ENCODE measurements around the gene RAPGEF4.

Gene RAPGEF4

GRCh38 chr2:172878260-172878659 is 142.6 kb downstream of the RAPGEF4 start (continued):
- TF ChIP-seq ZBTB11 (tag by site-specific recombination; conservative IDR thresholded peaks at IDR 0.05; ENCODE audit: low read depth) = no peak
- TF ChIP-seq ZNF18 (tag by site-specific recombination; IDR thresholded peaks at IDR 0.05) = no peak
- TF ChIP-seq ZNF362 (tag by site-specific recombination; IDR thresholded peaks at IDR 0.05) = no peak
- no peak for TF ChIP-seq ZBTB26 (tag by site-specific recombination; optimal IDR thresholded peaks at IDR 0.05)
- no peak for TF ChIP-seq ZNF174 (tag by site-specific recombination; IDR thresholded peaks at IDR 0.05)
- no peak for TF ChIP-seq ZNF654 (tag by site-specific recombination; IDR thresholded peaks at IDR 0.05; ENCODE audit: low read depth)
- TF ChIP-seq ZNF391 (tag by site-specific recombination; IDR thresholded peaks at IDR 0.05; ENCODE audit: borderline replicate concordance, low read depth) = no peak
- TF ChIP-seq ZNF24 (tag by site-specific recombination; IDR thresholded peaks at IDR 0.05) = no peak
- TF ChIP-seq ZBTB48 (tag by site-specific recombination; IDR thresholded peaks at IDR 0.05) = no peak

- POLR2A ChIA-PET = no interaction called here
- TF ChIP-seq HOXC10 (CRISPR knock-in tag; IDR thresholded peaks at IDR 0.05) = no peak
- no peak for TF ChIP-seq PRDM10 (tag by site-specific recombination; IDR thresholded peaks at IDR 0.05)
- no peak for TF ChIP-seq ZNF114 (tag by site-specific recombination; IDR thresholded peaks at IDR 0.05)
- TF ChIP-seq BCL6B (tag by site-specific recombination; IDR thresholded peaks at IDR 0.05) = no peak
- no peak for TF ChIP-seq KLF1 (tag by site-specific recombination; IDR thresholded peaks at IDR 0.05)
- TF ChIP-seq ZNF768 (tag by site-specific recombination; IDR thresholded peaks at IDR 0.05) = no peak
- TF ChIP-seq ZNF830 (tag by site-specific recombination; IDR thresholded peaks at IDR 0.05; ENCODE audit: low read depth) = no peak
- no peak for TF ChIP-seq ZNF518A (tag by site-specific recombination; conservative IDR thresholded peaks at IDR 0.05; ENCODE audit: low read depth)
- TF ChIP-seq KLF10 (tag by site-specific recombination; IDR thresholded peaks at IDR 0.05) = no peak
- TF ChIP-seq ZSCAN30 (tag by site-specific recombination; IDR thresholded peaks at IDR 0.05) = no peak
These were observed 148.7 kb downstream of the RAPGEF4 start for GRCh38 chr2:172884336-172884735.

More at GRCh38 chr2:172884336-172884735, 148.7 kb downstream of the RAPGEF4 start:
- CTCF ChIA-PET = no interaction called here
- Histone ChIP-seq H3K27ac (ENCODE audit: extremely low read depth, low read depth, low read length) (no peak overlapping the region), H3K9me3 (ENCODE audit: control insufficient read depth, insufficient read depth, low read depth, low read length) (no peaks in the 10 kb centered on the region), H3K36me3 (ENCODE audit: control insufficient read depth in 2 of 2, insufficient read depth in 1 of 2, low read length in 2 of 2) (no peaks in the 10 kb centered on the region), H3K4me3 (ENCODE audit: low read depth, low read length) (no peak overlapping the region), H3K4me1 (ENCODE audit: control insufficient read depth, insufficient read depth, low read length) (peaks cover 8% of the 10 kb centered on the region; the same call in 1 of the 2 replicates)
